Measurements from ENCODE around the gene ZNF22. TPM values are rescaled to one million over a fixed set of nuclear protein-coding genes. Genes with fewer than 3 reads are reported as not detected.

Gene ZNF22
- polyA plus RNA-seq, 1 donor from 2014 or later: 42.9 TPM

DNA sequence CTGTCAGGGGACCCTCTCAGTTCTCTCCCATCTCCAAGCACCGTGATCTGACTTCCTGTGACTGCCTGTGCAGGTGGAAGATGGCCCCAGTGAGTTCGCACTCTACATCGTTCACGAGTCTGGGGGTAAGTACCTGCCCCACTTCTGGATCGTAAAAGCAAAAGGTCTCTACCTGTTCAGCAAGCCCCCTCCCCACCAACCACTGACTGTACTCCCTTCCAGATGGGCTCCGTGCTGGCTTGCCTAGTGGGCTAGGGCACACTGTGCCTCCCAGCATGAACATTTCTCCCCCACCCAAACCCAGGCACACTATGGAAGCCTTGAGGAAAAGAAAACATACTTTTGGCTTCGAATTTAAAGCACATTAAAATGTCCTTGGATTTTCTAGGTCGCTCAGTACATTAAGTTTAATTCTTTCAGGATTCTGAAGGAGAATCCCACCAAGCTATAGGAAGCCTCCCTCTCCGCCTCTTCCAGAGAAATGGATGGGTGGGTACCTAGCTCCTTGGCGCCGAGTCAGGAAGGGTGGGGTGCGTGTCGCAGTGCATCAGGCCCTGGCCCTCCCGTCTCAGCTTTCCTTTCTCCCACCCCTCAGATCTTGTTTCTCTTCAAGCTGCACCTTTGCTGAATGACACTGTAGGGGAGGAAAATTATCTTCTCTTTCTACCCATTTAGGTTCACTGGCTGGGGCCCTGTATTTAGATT lies 11.0 kb upstream of the ZNF22 start:
- Mint-ChIP-seq H3K9me3 (no peaks in the 10 kb centered on the region), H3K4me3 (no peak overlapping the region), H3K36me3 (peaks cover 2% of the 10 kb centered on the region)

DNA sequence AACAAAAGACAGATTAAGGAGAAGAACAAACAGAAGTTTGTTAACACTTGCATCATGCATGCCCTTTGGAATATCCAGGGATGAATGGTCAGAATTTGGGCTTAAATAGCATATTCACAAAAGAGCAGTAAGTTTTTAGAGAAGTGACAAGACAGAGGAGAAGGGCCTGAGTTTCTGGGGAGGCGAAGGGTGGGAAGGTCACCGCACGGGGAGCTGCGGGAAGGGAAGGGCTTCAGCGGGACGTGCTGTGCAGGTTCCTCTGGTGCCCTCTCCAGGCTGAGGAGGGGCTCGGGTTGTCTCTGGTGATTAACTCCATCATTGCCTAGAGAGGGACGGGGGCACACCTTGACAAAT lies 10.4 kb upstream of the ZNF22 start:
- Mint-ChIP-seq H3K4me1 (no peaks in the 10 kb centered on the region), H3K36me3 (peaks cover 2% of the 10 kb centered on the region), H3K4me3 (no peak overlapping the region), H3K27me3 (peaks cover 7% of the 10 kb centered on the region), H3K9me3 (no peaks in the 10 kb centered on the region), H3K27ac (no peak overlapping the region)

More for the DNA sequence above, 11.0 kb upstream of the ZNF22 start:
- Mint-ChIP-seq H3K4me1 (no peaks in the 10 kb centered on the region), H3K27me3 (peaks cover 7% of the 10 kb centered on the region), H3K27ac (no peak overlapping the region)

GRCh38 chr10:44990965-44991364 lies 9.8 kb upstream of the ZNF22 start:
- no peak overlapping the region for H3K4me3 Mint-ChIP-seq
- peaks cover 2% of the 10 kb centered on the region for H3K36me3 Mint-ChIP-seq
- no peak overlapping the region for H3K27ac Mint-ChIP-seq
- H3K9me3 Mint-ChIP-seq: no peaks in the 10 kb centered on the region
- H3K27me3 Mint-ChIP-seq: peaks cover 7% of the 10 kb centered on the region
- no peaks in the 10 kb centered on the region for H3K4me1 Mint-ChIP-seq

DNA sequence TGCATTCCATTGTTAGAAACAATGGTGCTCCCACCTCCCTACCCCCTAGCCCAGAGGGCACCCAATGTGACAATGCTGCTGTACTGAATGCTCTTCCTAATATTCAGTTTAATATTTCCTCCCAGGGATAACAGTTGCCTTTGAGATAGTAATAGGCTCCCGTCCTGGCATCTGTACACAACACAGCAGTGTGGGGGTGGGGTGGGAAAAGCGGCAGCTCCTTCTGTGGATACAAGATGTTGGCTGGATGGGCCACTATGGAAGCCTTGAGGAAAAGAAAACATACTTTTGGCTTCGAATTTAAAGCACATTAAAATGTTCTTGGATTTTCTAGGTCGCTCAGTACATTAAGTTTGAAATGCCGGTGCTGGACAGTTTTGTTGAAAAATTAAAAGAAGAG lies 9.2 kb upstream of the ZNF22 start:
- H3K27ac Mint-ChIP-seq: no peak overlapping the region
- no peaks in the 10 kb centered on the region for H3K9me3 Mint-ChIP-seq
- peaks cover 7% of the 10 kb centered on the region for H3K27me3 Mint-ChIP-seq
- H3K36me3 Mint-ChIP-seq: peaks cover 2% of the 10 kb centered on the region
- H3K4me3 Mint-ChIP-seq: no peak overlapping the region
- no peaks in the 10 kb centered on the region for H3K4me1 Mint-ChIP-seq

DNA sequence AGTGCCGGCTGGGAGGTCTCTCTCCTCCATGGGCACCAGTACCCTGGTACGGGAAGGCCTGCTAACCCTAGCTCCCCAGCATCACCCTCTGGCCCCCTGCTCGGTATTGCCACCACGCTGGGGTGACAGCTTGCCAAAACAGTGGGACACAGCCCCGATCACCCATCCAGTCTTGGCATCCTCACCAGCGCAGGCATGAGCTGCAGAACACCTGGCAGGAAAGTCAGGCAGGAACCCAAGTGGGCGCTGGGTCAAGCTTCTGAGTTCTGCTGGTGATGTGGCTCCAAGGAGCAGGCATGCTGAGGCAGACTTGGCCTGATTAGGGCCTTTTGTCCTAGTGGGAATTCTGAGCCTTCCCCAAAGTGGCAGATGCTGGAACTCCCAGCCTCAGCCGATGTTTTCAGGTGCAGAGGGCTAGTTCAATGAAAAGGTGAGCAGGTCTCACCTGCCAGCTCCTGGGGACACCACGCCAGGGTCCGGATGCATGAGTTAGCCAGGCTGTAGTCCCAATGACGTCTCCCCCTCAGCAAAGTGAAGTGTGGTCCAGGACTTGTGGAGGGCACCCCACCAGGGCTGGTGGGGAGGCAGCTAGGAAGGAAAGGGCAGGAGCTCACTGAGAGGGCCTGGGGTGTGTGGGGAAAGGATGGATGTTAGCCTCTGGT lies 8.5 kb upstream of the ZNF22 start:
- Mint-ChIP-seq H3K27me3 (peaks cover 7% of the 10 kb centered on the region), H3K4me1 (no peaks in the 10 kb centered on the region), H3K36me3 (peaks cover 2% of the 10 kb centered on the region), H3K27ac (peak overlapping the region in 1 of 3 donors; percentile 96), H3K9me3 (no peaks in the 10 kb centered on the region), H3K4me3 (no peak overlapping the region)

DNA sequence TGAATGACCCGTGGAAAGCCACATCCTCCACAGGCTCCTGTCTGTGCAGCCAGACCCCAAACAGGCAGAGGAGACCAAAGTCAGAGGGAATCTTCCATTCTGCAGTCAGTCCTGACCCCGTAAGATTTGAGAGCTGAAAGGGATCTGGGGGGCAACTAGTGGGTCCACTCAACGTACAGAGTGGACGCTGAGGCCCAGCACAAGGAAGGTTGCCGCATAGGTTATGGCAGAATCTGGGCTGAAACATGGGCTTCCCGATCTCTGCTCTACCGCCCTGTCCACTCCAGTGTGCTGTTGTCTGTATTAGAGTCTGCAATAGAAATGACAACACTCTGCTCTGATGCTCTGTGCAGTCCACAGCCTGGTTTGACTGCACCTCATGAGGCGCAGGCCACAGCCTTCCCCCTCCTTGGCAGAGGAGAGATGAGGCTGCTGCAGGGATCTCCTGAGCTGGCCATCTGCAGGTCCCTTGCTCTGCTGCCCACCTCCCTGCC lies 7.9 kb upstream of the ZNF22 start:
- Mint-ChIP-seq H3K4me3 (no peak overlapping the region), H3K4me1 (no peaks in the 10 kb centered on the region), H3K36me3 (peaks cover 2% of the 10 kb centered on the region), H3K27me3 (peaks cover 7% of the 10 kb centered on the region), H3K27ac (peak overlapping the region in 1 of 3 donors; percentile 96), H3K9me3 (no peaks in the 10 kb centered on the region)

GRCh38 chr10:44993226-44993921 lies 7.3 kb upstream of the ZNF22 start:
- Mint-ChIP-seq H3K27ac (peak overlapping the region in 1 of 3 donors; percentile 96), H3K36me3 (peaks cover 2% of the 10 kb centered on the region), H3K27me3 (peaks cover 7% of the 10 kb centered on the region), H3K9me3 (peaks cover 0 to 2% (median 0%) of the 10 kb centered on the region in 3 donors), H3K4me3 (no peak overlapping the region), H3K4me1 (no peaks in the 10 kb centered on the region)

DNA sequence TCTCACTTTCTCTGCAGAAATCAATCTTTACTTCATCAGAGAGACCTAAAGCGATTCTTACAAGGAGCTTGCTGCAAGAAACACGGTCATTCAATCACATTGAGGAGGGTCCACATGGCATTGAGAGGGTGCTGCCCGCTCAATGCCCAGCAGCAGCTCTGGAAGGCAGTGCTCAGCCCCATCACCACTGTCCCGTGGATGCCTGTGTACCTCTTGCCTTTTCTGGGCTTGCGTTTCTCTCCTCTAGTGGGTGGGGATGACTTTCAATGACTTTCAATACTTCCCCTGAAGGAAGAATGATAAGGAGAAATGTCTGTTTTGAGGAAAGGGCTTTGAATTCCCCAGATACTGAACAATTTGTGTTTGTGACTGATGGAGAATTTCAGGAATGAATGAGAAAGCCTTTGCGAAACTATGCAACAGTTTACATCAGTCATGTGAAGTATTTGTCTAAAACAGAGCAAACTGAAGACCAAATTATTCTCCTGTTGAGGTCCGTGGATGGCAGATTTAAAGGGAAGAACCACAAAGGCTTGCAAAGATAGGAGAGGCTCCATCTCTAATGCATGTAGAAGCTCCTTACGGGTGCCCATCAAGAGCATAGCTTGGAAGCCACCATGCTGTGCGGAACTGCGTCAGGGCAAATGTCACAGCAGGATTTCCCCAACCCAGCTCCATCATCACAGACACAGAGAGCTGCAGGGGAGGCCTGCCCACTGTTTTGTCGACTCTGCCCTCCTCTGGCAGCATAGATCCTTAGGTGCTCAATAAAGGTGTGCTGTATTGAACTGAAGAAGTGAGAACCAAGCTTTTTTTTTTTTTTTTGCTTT lies 6.6 kb upstream of the ZNF22 start:
- H3K9me3 Mint-ChIP-seq: peaks cover 0 to 2% (median 0%) of the 10 kb centered on the region in 3 donors
- no peaks in the 10 kb centered on the region for H3K4me1 Mint-ChIP-seq
- H3K27ac Mint-ChIP-seq: no peak overlapping the region
- H3K4me3 Mint-ChIP-seq: no peak overlapping the region
- peaks cover 6% of the 10 kb centered on the region for H3K27me3 Mint-ChIP-seq
- peaks cover 2% of the 10 kb centered on the region for H3K36me3 Mint-ChIP-seq

GRCh38 chr10:44994752-44995530 lies 5.8 kb upstream of the ZNF22 start:
- H3K27me3 Mint-ChIP-seq: peaks cover 2% of the 10 kb centered on the region
- H3K36me3 Mint-ChIP-seq: peaks cover 2% of the 10 kb centered on the region
- H3K4me3 Mint-ChIP-seq: no peak overlapping the region
- no peak overlapping the region for H3K27ac Mint-ChIP-seq
- peaks cover 0 to 2% (median 0%) of the 10 kb centered on the region in 3 donors for H3K9me3 Mint-ChIP-seq
- H3K4me1 Mint-ChIP-seq: peaks cover under 1 to 3% (median 2%) of the 10 kb centered on the region in 3 donors

- Mint-ChIP-seq H3K4me1 (peaks cover 5 to 9% (median 7%) of the 10 kb centered on the region in 3 donors), H3K27ac (peak overlapping the region in 1 of 3 donors; percentile 61), H3K4me3 (no peak overlapping the region), H3K9me3 (peaks cover 0 to 2% (median 0%) of the 10 kb centered on the region in 3 donors), H3K27me3 (peaks cover 2% of the 10 kb centered on the region), H3K36me3 (peaks cover 2% of the 10 kb centered on the region)
Observed at GRCh38 chr10:44995581-44995913, 5.2 kb upstream of the ZNF22 start.

DNA sequence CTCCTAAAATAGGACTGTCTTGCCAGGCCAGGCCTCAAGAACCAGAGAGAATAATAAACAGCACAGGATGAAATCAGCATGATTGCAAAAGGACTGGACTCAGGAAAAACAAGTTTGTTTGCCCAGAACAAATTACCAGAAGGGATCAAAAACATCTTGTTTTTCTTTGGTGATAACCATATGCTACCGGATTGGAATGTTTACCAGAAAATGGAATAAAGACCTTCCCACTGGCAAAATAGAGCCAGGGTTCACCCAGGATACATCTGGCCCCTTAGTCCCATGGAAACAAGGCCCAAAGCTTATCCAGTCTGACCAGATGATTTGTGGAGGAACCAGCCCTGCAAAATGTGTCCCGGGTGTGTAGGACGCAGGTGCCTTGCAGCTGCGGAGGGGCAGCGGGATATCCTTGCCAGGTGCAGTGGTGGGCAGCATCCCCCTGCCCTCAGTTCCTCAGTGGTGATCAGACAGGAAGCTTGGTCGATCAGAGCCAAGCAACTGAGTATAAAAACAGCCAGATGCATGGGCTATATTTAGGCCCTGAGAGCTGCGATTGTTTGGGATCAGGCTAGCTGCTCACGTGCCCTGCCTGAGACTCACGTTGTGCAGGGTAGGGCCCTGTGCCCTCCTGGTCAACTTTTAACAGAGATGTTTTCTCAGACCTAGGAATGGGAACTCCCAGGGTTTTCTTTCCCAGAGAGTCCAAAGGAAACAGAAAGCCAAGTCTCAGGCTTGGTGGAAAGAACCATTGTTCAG lies 4.6 kb upstream of the ZNF22 start:
- Mint-ChIP-seq H3K36me3 (no peaks in the 10 kb centered on the region), H3K4me3 (no peak overlapping the region), H3K4me1 (peaks cover 5 to 10% (median 9%) of the 10 kb centered on the region in 3 donors), H3K27ac (peak overlapping the region in 1 of 3 donors; percentile 61), H3K27me3 (peaks cover 2% of the 10 kb centered on the region), H3K9me3 (peaks cover 0 to 2% (median 0%) of the 10 kb centered on the region in 3 donors)

DNA sequence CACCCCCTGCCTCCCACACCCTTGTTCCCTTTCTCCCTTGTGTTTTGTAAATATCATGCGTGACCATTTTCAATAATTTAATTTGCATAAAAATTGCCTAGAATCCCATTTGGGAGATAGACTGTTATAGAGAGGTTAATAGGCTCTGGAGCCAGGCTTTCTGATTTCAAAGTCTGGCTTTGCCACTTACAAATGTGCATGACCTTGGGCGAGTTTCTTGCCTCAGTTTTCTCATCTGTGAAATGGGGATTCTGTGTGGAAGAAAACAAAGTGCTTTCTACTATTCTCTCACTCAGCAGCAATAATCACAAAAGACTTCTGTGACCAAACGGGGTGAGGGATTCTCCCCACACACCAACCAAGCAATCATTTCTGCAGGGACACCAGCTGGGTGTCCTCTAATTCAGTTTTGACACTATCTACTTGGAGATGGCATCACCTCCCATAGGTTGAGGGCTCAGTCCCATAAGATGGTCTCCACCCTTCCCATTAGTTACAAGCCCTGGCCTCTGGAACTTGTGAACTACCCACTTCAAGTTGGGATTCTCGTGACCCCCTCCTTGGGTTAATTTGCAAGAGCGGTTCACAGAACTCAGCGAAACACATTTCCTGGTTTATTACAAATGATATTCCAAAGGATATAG lies 3.5 kb upstream of the ZNF22 start:
- H3K4me3 Mint-ChIP-seq: no peak overlapping the region
- peaks cover 0 to 2% (median 0%) of the 10 kb centered on the region in 3 donors for H3K9me3 Mint-ChIP-seq
- peaks cover 2% of the 10 kb centered on the region for H3K27me3 Mint-ChIP-seq
- no peaks in the 10 kb centered on the region for H3K36me3 Mint-ChIP-seq
- H3K27ac Mint-ChIP-seq: no peak overlapping the region
- H3K4me1 Mint-ChIP-seq: peaks cover 10 to 17% (median 16%) of the 10 kb centered on the region in 3 donors

GRCh38 chr10:44998146-44998631 lies 2.5 kb upstream of the ZNF22 start:
- peak overlapping the region in 1 of 3 donors; percentile 26 for H3K27ac Mint-ChIP-seq
- peaks cover 0 to 2% (median 2%) of the 10 kb centered on the region in 3 donors for H3K9me3 Mint-ChIP-seq
- peaks cover 2% of the 10 kb centered on the region for H3K27me3 Mint-ChIP-seq
- no peaks in the 10 kb centered on the region for H3K36me3 Mint-ChIP-seq
- H3K4me1 Mint-ChIP-seq: peaks cover 15 to 24% (median 18%) of the 10 kb centered on the region in 3 donors
- H3K4me3 Mint-ChIP-seq: peak overlapping the region in 1 of 4 donors; percentile 80
